Activated CD8-positive, alpha-beta memory T cell treated with anti-CD3 and anti-CD28 coated beads, Interleukin-2, amount 50 U/mL, for 1 hour (primary cell): ENCODE data around the gene ITPR3.

Experiments
- DNase-seq: peaks from one replicate; pipeline ENCODE4 v3.0.0-alpha.2; 2020; ENCODE audit errors: extremely low read depth

Gene ITPR3

DNA sequence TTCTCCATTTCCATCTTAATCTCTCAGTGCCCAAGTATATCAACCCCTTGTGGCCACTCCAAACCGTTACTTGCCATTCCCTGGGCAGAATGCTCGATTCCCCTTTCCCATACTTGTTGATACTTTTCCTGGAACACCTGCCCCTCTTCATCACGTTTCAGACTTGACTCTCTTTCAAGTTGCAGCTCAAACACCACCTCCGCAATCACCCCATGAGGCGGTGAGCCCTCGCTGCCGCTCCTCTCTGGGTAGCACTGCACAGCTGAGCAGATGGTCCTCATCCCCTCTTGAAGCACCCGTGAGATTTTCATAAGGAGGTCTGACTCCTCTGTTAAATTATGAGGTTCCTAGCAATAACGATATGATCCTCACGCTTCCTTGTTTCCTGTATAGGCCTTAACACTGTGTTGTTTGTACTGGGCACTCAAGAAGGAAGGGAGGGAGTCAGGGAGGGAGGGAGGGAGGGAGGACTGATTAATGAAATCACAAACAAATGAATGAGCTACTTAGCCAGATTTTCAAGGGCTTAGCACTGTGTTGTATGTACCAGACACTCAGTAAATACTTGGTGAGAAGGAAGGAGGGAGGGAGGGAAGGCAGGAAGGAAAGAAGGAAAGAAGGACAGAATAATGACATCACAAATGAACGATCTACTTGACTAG is 98.3 kb downstream of the ITPR3 start:
- no peak for DNase-seq

DNA sequence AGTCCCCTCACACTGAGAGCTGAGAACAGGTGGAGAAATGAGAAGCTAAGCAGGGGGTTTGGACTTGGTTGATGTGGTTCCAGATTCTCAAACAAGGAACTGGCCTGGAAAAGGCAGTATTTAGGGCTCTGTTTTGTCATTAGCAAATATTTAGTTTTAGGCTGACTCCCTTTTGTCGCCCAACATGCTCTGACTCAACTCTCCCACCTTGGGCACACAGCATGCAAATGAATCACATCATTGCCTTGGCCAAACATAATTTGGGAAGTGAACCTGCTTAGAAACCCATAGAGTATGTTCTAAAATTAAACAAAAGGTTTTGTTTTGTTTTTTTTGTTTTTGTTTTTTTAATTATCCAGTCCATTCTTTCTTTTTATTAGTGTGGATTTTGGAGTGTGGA is 99.9 kb downstream of the ITPR3 start:
- DNase-seq = no peak

DNA sequence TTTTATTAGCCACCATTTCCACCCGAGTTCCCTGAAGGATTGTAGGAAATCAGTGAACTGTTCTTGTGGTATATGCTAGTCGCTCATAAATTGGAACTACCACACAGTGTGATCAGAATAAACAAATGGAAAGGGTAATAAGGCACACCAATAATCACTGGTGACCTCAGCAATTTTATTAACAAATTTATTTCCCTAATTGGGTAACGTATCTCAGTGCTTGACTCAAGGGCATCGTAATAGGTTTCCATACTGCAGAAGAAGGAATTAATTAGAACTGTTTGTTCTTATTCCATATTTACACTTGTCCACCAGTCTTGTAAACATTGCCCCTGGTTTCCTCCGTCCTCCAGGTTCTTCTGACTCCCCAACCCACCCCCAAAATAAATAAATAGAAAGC is 100.4 kb downstream of the ITPR3 start:
- no peak for DNase-seq

DNA sequence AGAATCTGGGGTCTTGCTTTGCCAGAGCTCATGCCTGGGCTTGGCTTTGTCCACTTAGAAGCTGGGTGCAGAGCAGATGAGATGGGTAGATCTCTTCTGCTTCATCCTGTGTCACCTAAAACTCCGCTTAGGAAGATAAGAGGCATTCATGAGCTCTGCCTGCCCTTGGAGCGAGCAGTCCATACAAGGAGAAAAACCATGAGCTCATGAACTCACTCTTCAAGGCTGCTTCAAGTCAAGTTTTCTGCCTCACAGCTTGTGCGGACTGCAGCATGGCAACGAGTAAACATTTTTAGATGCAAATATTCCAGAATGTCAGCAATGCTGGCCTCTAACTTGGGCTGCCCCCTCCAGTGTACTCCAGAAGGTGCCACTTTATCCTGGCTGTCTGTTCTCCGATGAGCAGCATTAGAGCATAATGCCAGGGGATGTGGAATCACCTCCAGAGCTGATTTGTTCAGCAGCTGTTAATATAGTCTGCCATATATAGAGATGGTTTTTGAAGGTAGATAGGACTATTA is 101.0 kb downstream of the ITPR3 start:
- DNase-seq = no peak

DNA sequence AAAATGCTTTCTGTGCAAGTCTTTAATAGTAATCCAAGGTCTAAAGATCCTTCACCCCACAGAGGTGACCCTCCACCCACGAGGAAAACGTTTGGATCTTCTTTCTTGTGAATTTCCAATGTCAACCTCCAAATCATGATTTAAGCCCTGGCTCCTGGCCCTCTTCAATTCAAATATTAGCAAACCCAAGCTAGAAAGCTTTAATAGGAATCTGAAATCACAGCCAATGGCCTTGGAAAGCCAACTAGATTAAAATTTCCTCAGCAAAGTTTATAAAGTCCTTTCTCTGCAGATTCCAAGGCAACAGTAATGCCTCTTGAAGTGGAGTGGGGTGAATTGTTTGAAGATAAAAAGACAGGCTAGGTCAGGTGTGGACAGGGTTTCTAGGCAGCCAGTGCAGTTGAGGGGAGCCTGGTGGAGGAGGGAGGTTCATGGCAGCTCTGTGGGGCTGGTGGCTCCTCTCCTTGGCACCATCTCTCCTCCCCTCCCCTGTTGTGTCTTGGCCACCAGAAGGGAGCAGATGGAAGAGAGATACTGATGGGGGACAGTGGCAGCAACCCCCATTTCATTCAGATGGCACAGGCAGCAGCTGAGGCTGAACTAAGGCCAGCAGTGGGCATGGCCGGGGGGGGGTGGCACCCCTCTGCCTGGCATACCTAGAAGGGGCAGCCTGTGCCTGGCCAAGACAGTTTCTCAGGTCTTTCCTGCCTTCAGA is 102.4 kb downstream of the ITPR3 start:
- DNase-seq = no peak

DNA sequence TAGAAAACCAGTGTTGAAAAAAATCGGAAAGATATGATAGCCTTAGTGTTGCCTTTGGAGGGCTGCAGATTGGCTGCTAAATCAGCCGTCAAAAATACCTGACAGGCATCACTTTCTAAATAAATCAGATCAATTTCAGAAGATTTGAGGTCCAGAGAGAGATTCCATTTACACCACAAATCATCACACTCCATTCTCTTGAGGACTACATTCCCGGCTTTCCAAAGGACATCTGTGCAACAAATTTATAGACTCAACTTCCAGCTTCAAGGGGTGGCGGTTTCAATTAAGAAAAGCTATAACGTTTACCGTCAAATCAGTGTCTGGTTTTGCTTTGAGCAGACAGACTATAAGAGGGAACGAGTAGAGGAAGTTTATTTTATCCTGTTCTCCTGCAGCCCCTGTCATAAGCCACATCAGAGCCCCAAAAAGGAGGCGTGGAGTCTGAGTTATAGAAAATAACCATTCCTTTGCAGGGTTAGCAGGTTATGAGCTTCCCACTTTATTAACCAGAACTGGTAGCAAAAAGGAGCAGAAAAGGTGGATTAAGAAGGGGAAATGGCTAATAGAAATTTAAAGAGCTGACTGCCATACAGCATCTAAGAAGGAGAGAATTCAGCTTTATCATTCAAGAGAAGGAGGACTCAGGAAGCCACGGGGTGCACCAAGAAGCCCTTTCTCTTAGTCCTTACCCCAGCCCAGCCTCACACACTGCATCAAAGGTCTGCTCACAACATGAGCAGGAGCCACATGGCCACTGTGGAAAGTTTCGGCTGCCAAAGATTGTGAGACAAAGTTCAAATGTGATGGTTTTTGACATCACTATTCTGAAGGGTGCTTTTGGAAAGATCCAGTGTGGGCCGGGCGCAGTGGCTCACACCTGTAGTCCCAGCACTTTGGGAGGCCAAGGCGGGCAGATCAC is 103.2 kb downstream of the ITPR3 start:
- no peak for DNase-seq

DNA sequence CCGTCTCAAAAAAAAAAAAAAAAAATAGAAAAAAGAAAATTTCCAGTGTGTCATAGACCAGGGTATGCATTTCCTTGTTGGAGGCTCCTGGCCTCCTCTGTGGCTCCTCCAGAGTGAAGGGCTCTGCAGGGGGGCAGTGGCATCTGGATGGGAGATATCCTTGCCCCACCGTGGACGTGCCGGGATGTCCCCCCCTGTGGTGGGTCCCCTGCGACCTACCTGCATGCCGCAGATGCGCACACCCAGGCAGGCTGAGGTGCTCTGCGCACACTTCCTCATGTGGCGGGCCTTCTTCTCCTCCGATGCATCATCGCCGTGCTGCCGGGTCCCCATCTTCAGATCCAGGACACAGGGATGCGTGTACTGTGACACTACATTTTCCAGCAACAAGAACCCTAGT is 104.1 kb downstream of the ITPR3 start:
- DNase-seq = no peak

DNA sequence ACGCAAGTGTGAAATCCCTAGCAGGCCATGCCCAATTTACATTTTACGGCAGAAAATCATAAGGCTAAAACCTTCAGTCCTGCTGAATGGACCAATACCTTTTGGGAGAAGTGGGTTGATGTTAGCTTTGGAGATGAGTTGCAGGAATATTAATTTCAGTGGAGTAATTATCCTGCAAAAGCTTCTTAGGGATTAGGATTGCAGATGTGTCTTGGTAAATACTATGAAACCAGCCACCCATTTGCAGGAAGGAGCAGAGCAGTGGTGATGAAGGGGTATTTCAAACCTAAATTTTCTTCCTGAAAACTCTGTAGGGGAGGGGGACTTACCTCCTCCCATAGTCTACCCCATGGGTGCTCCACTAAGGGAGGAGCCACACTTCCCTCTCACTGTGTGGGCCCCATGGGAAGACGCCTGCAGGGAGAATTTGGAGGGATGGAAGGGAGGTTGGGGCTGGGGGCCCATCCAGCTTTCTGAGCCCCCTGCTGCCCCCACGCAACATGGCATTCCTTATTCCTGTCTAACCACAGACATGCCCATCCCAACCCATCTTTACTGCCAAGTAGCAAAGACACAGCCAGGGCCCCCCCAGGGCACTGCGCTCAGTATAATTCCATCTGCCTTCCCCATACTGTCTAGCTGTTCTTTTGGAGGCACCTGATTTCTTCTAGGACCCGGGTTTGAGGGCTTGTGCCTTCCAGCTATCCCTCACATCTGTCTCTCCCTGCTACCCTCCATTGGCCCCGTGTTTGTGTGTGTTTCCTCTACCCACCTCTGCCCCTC is 105.0 kb downstream of the ITPR3 start:
- DNase-seq = no peak

DNA sequence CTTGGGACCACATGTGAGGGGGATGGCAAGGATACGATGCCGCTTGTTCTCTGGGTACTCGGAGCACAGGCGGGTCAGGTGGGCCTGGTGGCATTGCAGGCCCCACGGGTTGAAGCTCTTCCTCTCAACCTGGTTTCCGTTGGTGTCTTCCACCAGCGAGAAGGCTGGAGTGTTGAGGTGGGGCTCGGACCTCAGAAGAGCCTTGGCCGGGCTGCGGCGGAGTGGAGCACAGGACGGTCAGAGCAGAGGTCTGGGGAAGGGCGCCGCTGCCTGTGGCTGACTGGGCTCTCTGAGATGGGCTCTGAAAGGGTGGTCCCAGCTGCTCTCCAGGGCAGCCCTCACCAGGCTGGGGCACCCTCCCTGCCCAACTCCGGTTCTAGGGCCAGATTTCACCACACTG is 105.6 kb downstream of the ITPR3 start:
- no peak for DNase-seq

DNA sequence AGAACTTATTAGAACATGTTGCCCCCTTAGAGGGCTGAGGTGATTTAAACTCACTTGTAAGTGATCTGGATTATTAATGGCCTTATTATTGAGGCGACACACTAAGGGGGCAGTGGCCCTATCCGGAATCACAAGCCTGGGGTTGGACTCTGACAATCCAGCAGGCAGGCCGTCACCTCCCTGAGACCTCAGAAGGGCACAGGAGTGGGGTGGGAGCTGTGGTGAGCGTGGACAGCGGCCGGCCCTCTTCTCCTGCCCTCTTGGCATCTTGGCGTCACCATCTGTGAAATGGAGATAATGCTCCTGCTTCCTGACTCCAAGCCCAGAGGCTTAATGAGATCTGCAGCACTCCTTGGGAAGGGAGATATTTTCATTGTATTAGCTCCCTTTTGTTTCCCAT is 106.0 kb downstream of the ITPR3 start:
- DNase-seq = no peak

DNA sequence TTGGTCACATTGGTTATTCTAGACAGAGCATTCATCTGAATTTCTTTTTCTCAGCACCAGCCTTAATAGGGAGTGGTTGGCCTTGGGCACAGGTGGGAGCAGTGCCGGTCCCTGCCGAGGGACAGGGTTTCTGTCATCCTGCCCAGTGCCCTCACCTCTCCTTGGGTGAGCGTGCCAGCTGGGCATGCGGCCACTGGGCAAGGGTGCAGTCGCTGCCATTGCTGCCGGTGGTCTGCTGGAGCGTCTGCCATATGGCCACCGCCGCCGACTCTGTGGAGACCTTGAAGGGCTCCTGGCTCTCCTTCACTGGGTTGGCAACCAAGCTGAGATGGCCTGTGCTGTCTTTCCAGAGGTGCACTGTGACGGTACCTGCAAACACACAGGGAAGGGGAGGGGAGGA is 106.8 kb downstream of the ITPR3 start:
- DNase-seq = no peak

DNA sequence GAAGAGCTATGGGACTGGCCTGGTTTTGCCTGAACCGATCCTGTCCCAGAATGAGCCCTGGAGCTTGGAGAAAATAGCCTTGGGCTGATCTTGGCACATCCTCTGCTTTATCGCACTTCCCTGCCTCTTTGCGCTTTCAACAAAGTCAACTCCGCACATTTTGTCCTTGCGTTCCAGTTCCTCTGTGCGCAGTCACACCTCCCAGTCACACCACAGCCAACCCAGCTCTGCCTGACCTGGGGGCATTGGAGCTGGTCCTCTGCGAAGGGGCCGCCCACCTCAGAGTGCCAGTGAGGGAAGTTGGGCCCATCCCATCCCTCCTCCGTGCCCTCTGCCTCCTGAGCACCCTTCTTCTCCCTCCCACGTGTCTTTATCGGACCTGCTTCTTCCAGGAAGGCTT is 107.3 kb downstream of the ITPR3 start:
- DNase-seq = no peak

DNA sequence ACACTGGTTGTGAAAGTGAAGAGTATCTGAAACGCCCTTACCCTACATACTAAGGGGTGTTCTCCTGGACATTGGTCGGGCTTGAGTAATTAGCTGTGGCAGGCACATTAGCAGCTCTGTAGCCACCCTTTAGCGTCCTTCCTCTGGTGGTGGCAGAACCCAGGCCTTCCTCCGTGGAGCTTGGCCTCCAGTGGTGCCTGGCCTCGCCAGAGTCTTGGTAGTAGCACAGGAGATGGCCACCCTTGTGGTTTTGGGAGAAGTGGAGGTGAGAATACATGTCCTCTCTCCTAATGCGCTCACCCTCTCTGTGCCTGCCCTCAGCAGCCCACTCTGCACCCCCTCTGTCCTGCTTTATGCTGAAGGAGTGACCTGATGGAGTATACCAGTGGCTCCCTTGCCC is 107.9 kb downstream of the ITPR3 start:
- no peak for DNase-seq

DNA sequence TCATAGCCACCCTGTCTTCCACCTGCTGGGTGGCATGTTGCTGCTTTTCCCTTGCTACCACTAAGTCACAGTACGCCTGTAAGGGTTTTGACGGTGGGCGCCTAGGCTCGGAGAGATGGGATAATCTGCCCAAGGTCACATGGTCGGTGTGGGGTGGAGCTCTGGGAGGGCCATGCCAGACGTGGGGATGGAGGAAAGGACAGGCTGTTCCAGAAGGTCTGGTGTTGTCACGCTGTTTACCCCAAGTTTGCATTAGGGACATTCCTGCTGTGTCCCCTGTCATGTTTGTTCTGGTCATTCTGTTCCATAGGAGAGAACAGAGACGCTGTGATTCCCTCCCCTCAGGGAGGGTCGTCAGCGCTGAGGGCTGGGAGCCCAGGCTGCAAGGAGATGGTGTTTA is 109.5 kb downstream of the ITPR3 start:
- no peak for DNase-seq

DNA sequence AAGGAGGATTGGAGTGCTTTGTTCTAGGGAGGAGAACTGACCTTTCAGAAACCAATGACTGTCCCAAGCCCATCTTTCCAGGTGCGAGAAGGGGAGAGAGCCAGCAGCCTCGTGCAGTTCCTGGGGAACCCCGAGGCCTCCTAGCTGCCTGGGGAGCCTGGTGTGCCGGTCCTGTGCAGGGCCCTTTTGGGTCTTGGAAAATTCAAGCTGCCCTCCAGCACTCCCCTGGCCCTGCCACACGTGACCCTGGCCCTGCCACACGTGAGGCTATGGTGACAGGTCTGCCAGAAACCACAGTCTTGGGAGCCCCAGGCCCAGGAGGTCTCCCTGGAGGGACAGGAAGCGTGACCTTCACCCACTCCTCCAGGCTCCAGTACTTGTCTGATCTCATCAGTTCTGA is 109.9 kb downstream of the ITPR3 start:
- no peak for DNase-seq

DNA sequence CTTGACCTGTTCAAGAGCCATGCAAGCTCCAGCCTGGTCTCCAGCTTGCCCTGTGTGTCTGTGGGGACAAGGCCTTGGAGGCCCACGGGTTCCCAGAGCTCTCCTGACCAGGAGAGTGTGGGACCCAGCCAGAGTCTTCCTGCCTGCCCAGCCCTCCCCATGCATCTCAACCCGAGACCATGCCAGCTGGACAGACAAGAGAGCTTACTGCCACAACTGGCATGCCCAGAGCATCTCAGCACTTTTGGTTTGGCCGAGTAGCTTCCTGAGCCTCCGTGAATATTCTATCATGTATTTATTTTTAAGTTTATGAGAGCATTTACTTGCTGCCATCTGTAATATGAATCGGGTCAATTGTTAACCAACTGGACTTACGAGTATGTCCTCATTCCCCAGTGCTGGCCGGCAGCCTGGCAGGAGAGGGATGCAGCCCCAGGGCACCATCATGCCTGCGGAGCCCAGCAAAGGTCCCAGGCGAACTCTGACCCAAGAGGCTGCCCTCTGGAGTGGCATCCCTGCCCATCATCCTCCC is 110.7 kb downstream of the ITPR3 start:
- DNase-seq = no peak

DNA sequence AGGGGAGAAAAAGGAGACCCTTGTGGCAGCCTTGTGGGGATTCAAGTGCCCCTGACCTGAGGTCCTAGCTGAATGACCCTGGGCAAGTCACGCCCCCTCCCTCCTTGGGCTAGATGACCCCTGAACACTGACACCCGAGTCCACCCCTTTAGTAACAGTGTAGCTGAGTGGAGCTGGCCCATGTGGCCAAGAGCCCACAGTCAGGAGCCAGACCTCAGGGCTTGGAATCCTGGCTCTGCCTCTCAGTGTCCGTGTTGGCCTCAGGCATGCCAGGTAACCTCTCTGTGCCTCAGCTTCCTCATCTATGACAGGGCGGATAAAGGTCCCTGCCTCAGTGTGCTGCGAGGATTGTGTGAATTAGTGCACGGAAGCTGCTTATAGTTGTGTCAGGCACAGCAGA is 111.3 kb downstream of the ITPR3 start:
- DNase-seq = no peak

DNA sequence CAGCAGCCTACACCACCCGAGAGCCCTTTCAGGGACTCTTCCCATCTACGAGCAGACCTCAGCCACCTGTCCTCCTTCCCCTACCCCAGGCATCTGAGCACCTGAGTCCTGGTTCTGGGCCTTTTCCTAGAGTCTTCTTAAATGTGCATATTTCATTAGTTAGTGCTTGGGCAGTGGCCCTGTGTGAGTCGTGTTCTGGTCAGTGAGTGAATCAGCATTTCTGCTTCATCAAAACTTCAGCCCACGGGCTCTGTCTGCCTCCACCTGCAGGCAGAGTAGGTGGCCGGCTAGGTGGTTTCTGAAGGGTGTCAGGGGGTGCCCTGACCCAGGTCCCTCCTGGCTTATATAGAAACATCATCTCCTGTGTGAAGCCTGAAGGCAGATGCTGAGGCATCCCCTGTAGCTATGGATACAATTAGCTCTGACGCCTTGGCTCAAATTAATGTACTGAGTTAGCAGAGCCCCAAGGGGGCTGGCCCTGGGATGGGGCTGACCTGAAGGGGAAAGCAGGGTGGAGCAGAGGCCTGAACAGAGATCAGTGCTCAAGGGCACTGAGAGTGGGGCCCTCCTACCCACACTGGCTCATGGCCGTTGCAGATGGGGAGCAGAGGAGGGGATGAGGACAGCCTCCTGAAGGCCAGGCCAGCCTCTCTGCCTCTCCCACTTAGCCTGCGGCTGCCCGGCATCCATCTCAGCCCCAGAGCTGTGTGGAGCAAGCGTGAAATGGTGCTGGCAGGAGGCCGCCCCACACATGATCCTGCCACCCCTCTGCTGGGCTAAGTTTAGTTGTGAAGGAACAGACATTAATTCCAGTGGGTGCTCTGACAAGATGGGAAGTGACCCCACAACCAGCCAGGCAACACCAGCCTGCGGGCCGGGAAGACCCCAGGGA is 111.9 kb downstream of the ITPR3 start:
- no peak for DNase-seq

DNA sequence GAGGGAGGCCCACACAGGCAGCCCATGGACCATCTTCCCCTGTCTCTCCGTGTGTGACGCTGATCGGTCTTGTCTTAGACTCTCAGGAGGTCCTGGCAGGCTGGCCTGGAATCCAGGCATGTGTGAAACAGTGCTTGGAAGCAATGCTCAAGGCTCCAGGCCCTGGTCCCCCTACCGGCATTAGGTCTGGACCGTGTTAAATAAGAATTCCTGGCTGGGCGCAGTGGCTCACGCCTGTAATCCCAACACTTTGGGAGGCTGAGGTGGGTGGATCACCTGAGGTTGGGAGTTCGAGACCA is 112.5 kb downstream of the ITPR3 start:
- no peak for DNase-seq

DNA sequence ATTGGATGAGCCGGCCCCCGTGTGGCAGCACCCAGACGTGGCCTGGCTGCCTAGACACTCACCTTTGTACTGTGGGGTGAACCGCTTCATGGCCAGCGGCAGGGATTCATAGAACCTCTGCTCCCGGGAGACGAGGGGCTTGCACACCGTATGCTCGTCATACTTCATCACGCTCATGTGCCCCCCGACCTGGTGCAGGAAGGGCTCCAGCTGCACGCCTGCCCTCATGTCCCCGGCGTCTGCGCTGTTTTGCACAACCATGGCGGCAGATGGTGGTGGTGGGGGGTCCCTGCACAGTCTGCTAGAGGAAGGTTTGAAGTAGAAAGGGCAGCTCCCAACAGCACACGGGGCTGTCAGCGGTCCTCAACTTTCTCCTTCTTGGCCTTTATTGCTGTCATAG is 114.1 kb downstream of the ITPR3 start:
- DNase-seq = no peak
